HEK293T (cell line): ENCODE results near the gene PAK5.

Experiments
- FOXK2 ChIP-seq: fragments of 450-650 bp; IDR thresholded peaks from 2 replicates; pipeline ENCODE4 v1.6.1; 2016; ENCODE audit warnings: mild to moderate bottlenecking
- L3MBTL2 ChIP-seq: fragments of 450-650 bp; conservative IDR thresholded peaks from 2 replicates; pipeline ENCODE4 v1.6.1; 2016; ENCODE audit warnings: mild to moderate bottlenecking
- NFRKB ChIP-seq: fragments of 450-650 bp; IDR thresholded peaks from 2 replicates; pipeline ENCODE4 v1.6.1; 2016; ENCODE audit warnings: mild to moderate bottlenecking, moderate library complexity
- PKNOX1 ChIP-seq: fragments of 450-650 bp; IDR thresholded peaks from 2 replicates; pipeline ENCODE4 v1.6.1; 2016
- SP1 ChIP-seq: fragments of 450-650 bp; IDR thresholded peaks from 2 replicates; pipeline ENCODE4 v1.6.1; 2017
- SUZ12 ChIP-seq: fragments of 450-650 bp; IDR thresholded peaks from 2 replicates; pipeline ENCODE4 v1.6.1; 2016; ENCODE audit warnings: mild to moderate bottlenecking
- TARDBP ChIP-seq: fragments of 450-650 bp; IDR thresholded peaks from 2 replicates; pipeline ENCODE4 v1.6.1; 2016
- ZNF384 ChIP-seq: fragments of 450-650 bp; IDR thresholded peaks from 2 replicates; pipeline ENCODE4 v1.6.1; 2016

GRCh38 chr20:9632265-9632664, 206.6 kb downstream of the PAK5 start:
- no peak for TF ChIP-seq SUZ12
- no peak for TF ChIP-seq ZNF384
- no peak for TF ChIP-seq SP1
- no peak for TF ChIP-seq PKNOX1
- TF ChIP-seq FOXK2, result no peak
- no peak for TF ChIP-seq NFRKB
- TF ChIP-seq L3MBTL2, result no peak
- no peak for TF ChIP-seq TARDBP
